Activated T-helper 17 cell treated with anti-CD3 and anti-CD28 coated beads, Interleukin-2, amount 50 U/mL, for 72 hours (primary cell): ENCODE measurements around the gene RNASE8. TPM values are rescaled to one million over a fixed set of nuclear protein-coding genes. Genes with fewer than 3 reads are reported as not detected.
"Not testable (repeated sequence)": the region's sequence is repeated elsewhere in the genome, so short reads cannot be mapped to it uniquely, and the experiment has no call there.

Experiments used
- ATAC-seq: fragments of 150-1000 bp; cut with Tn5 transposase; replicated peaks from 2 replicates; pipeline ENCODE4 v1.10.0; 2021; ENCODE audit warnings: mild to moderate bottlenecking, moderate library complexity
- H3K27ac Mint-ChIP-seq: one replicate; pipeline ENCODE4 v1.8.0; 2022; ENCODE audit warnings: mixed read lengths
- H3K27me3 Mint-ChIP-seq: one replicate; pipeline ENCODE4 v1.8.0; 2022; ENCODE audit warnings: mixed read lengths
- H3K36me3 Mint-ChIP-seq: one replicate; pipeline ENCODE4 v1.8.0; 2022; ENCODE audit warnings: low read depth, mild to moderate bottlenecking, mixed read lengths
- H3K4me1 Mint-ChIP-seq: one replicate; pipeline ENCODE4 v1.8.0; 2022; ENCODE audit warnings: mixed read lengths
- H3K4me3 Mint-ChIP-seq: one replicate; pipeline ENCODE4 v1.8.0; 2022; ENCODE audit warnings: mild to moderate bottlenecking, mixed read lengths
- H3K9me3 Mint-ChIP-seq: one replicate; pipeline ENCODE4 v1.8.0; 2022; ENCODE audit warnings: mixed read lengths
- total RNA-seq, 2 donors: library from RNA; stranded (reverse); gene quantifications; one replicate each; pipeline ENCODE4 v1.2.3, GENCODE V29; 2022

Gene RNASE8
- total RNA-seq, 2 donors from 2014 or later, result not detected

DNA sequence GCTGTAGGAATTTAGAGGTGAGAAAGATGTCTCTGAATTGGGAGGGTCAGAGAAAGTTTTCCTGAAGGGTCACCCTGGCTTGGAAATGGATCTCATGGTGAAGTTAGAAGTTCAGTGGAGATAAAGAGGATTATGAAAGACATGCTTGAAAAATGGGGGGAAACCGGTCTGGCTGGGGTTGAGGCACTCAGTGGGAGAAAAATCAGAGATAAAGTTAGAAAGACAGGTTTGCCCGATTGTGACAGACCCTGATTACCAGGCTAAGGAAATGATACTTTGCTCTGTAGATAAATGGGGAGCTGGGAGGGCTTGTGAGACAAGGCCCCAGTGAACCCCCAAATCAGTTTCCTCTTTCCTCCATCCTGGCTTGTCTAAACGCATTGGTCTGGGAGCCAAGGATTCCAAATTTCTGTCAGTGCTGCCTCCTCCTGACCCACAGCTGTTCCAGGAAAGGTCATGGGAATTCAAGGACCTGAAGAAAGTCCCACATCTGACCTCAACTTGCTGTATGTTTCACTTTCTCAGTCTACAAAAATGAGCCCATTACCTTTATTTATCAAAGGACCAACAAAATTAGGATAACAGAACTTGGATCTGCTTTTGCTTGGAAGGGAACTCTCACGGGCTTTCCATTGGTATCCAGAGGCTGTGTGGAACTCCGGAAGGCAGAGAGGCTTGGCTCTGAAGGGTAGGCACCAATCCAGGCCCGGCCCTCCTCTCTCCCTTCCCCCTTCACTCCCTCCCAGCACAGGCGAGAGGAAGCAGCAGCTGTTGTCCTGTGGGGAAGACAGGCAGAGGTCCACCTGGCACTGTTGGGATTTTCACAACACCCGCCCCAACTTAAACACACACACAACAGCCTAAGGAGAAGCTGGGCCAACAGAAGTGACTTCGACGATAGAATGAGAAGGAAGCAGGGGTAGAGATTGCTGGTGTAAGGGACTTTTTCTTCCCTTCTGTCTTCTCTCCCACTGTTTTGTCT is 18.9 kb upstream of the RNASE8 start:
- H3K9me3 Mint-ChIP-seq, result no peaks in the 10 kb centered on the region
- no peak for ATAC-seq
- peak overlapping the region; percentile 41 for H3K27ac Mint-ChIP-seq
- H3K4me3 Mint-ChIP-seq, result no peak overlapping the region
- no peaks in the 10 kb centered on the region for H3K27me3 Mint-ChIP-seq
- no peaks in the 10 kb centered on the region for H3K4me1 Mint-ChIP-seq
- no peaks in the 10 kb centered on the region for H3K36me3 Mint-ChIP-seq

DNA sequence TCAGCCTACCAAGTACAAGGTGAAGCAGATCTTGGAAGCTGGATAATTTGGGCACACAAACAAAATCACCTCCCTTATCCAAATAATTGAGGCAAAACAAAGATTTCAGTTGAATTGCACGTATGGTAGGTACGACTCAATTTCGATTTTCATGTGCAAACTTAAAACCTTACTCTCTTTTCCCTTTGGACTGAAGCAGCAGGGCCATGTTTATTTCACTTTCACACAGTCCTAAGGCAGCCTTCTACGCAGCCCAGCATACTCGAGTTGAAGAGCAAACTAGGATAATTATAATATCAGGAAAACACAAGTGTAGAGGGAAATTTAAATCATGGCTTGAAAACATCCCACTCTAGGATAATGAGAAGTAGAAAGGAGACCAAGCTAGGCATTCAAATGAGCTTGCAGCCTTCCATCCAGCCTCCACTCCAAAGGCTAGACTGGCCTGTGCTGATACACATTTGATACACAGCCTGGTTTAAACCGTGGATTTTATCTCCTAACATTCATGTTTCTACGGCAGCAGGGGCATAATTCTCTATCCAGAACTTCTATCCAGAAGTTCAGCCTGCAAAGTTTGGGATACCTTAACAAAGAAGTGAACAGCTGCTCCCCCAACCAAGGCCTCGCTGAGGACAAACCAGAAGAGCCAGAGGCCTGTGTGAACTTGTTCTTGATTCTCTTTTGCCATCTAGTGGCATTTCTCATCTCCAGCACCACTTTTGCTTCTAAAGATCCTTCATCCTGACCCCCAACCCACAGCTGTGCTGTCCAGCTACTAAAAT is 17.8 kb upstream of the RNASE8 start:
- Mint-ChIP-seq H3K9me3 (no peaks in the 10 kb centered on the region), H3K27ac (peak overlapping the region; percentile 41)
- peak; percentile 43 for ATAC-seq

DNA sequence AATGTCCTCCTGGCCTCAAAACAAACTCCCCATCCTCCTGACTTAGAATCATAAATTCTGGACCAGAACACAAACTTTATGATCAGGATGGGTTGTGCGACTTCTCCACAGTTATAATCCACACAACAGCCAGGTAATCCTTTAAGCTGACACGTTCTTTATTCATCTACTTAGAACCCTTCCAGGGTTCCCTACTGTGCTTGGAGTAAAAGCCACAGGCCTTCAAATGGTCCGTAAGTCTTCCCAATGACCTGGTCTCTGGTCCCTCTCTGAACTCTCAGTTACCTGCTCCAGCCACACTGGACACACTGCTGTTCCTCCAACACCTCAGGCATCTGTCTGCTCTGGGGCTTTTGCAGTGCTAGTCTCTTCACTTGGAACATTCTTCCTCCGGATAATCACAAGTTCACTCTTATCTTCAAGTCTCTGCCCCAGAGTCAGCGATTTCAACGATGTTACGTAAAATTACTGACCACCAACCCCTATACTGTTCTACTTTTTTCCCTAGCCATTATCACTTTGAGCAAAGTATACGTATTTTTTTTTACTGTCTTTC is 17.2 kb upstream of the RNASE8 start:
- no peaks in the 10 kb centered on the region for H3K27me3 Mint-ChIP-seq
- H3K4me3 Mint-ChIP-seq, result no peak overlapping the region
- no peaks in the 10 kb centered on the region for H3K36me3 Mint-ChIP-seq
- no peak for ATAC-seq
- H3K9me3 Mint-ChIP-seq, result no peaks in the 10 kb centered on the region
- H3K4me1 Mint-ChIP-seq, result peaks cover 12% of the 10 kb centered on the region
- H3K27ac Mint-ChIP-seq, result peak overlapping the region; percentile 15

More for the DNA sequence above, 17.8 kb upstream of the RNASE8 start:
- H3K4me3 Mint-ChIP-seq, result no peak overlapping the region
- no peaks in the 10 kb centered on the region for H3K27me3 Mint-ChIP-seq
- H3K4me1 Mint-ChIP-seq, result peaks cover 6% of the 10 kb centered on the region
- no peaks in the 10 kb centered on the region for H3K36me3 Mint-ChIP-seq

DNA sequence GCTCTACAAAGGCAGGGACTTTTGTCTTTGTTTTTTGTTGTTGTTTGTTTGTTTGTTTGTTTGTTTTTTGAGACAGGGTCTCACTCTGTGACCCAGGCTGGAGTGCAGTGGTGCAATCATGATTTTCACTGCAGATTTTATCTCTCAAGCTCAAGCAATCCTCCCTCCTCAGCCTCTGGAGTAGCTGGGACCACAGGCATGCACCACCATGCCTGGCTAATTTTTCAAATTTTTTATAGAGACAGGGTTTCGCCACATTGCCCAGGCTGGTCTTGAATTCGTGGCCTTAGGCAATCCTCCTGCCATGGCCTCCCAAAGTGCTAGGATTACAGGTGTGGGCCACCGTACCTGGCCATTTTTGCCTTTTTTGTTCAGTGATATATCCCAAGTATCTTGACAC is 16.7 kb upstream of the RNASE8 start:
- H3K27me3 Mint-ChIP-seq, ATAC-seq, H3K4me3 Mint-ChIP-seq, H3K9me3 Mint-ChIP-seq, H3K36me3 Mint-ChIP-seq: not testable (repeated sequence)
- H3K27ac Mint-ChIP-seq, result peak overlapping the region; percentile 15
- peaks cover 12% of the 10 kb centered on the region for H3K4me1 Mint-ChIP-seq

DNA sequence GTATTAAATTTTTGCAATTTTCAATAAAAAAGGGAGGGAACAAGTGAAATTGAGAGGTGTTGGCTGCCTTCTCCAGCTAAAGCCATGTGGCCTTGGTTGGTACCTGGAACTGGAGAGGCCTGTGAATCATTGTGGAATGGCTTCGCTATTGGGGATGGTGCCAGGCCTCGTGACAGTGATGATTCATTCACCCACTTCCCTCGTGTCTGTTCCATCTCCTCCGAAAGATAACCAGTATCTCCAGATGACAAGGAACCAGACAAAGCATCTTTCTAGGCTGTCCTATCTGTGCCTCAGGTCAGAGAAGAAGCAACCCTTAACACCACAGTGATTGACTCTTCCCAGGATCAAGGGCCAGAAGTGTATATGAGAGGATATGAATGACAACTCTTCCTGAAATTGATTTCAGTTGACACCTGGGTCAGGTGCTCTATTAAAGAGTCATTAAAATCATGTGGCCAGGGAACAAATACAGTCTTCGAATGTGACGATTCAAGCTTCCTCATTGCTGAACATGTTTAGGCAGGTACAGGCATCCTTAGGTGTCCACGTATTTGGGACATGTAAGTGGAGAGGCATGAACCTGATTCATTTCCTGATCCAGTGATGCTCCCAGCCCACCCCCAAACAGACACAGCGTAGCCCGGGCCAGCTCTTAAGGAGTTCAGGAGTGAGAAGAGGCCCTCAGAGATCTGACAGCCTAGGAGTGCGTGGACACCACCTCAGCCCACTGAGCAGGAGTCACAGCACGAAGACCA is 15.8 kb upstream of the RNASE8 start, which contains the start of gene RNASE7:
Gene RNASE7 (plus strand): TSS at position 687 of the 758 bp plus-strand sequence. CDS start 631 bp downstream, outside the sequence.
- H3K4me1 Mint-ChIP-seq, result peaks cover 12% of the 10 kb centered on the region
- H3K27me3 Mint-ChIP-seq, result no peaks in the 10 kb centered on the region
- H3K27ac Mint-ChIP-seq, result no peak within 1 kb of the TSS
- H3K9me3 Mint-ChIP-seq, result no peaks in the 10 kb centered on the region
- no peaks in the 10 kb centered on the region for H3K36me3 Mint-ChIP-seq
- H3K4me3 Mint-ChIP-seq, result no peak within 1 kb of the TSS
- ATAC-seq, result peak; percentile 49

DNA sequence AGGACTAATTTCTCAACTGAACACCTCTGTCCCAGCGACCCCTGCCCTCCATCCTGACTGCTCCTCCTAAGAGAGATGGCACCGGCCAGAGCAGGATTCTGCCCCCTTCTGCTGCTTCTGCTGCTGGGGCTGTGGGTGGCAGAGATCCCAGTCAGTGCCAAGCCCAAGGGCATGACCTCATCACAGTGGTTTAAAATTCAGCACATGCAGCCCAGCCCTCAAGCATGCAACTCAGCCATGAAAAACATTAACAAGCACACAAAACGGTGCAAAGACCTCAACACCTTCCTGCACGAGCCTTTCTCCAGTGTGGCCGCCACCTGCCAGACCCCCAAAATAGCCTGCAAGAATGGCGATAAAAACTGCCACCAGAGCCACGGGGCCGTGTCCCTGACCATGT is 14.7 kb upstream of the RNASE8 start:
- ATAC-seq, result no peak
- Mint-ChIP-seq H3K4me3 (no peak overlapping the region), H3K27ac (no peak overlapping the region), H3K36me3 (no peaks in the 10 kb centered on the region), H3K9me3 (no peaks in the 10 kb centered on the region), H3K27me3 (no peaks in the 10 kb centered on the region), H3K4me1 (peaks cover 12% of the 10 kb centered on the region)

DNA sequence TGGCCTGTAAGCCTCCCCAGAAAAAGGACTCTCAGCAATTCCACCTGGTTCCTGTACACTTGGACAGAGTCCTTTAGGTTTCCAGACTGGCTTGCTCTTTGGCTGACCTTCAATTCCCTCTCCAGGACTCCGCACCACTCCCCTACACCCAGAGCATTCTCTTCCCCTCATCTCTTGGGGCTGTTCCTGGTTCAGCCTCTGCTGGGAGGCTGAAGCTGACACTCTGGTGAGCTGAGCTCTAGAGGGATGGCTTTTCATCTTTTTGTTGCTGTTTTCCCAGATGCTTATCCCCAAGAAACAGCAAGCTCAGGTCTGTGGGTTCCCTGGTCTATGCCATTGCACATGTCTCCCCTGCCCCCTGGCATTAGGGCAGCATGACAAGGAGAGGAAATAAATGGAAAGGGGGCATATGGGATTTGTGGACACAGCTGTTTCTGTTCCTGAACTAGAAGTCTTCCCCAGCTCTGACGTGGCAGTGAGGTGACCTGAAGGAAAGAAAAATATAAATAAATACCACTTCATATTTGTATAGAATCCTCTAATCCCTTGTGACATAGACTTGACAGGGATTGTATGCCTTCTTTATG is 14.1 kb upstream of the RNASE8 start:
- H3K4me3 Mint-ChIP-seq, result no peak overlapping the region
- no peak overlapping the region for H3K27ac Mint-ChIP-seq
- H3K9me3 Mint-ChIP-seq, result no peaks in the 10 kb centered on the region
- no peak for ATAC-seq
- no peaks in the 10 kb centered on the region for H3K27me3 Mint-ChIP-seq
- no peaks in the 10 kb centered on the region for H3K36me3 Mint-ChIP-seq
- H3K4me1 Mint-ChIP-seq, result peaks cover 12% of the 10 kb centered on the region

DNA sequence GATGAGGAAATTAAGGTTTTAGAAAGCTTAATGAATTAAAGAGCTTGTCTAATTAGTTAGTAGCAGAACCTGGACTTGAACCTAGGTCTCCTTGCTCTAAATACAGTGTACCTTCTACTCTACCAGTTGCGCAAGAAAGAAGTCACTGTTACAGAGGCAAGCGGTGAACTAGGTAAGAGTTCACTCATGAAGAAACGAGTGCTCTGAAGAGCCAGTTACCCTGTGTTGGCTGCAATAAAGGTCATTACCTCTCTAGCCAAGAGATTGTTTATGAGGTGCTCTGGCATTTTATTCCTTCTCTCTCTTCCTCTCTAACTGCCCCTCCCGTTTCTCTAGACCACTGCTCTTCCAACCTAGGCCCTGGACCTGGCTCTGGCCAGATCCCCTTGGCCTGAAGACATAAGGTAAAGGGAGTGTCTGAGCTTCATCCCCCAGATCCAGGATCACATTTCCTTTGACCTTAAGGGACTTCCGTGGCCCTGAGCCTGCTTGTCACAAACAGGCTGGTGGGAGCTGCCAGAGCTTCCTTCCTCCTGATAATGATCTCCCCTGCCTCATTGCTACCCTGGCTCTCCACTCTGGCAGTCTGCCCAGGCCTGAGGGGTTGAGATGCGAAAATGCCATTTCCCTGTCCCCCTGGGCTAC is 13.5 kb upstream of the RNASE8 start:
- H3K27me3 Mint-ChIP-seq, result no peaks in the 10 kb centered on the region
- H3K27ac Mint-ChIP-seq, result peak overlapping the region; percentile 51
- H3K4me3 Mint-ChIP-seq, result no peak overlapping the region
- H3K36me3 Mint-ChIP-seq, result no peaks in the 10 kb centered on the region
- no peak for ATAC-seq
- H3K4me1 Mint-ChIP-seq, result peaks cover 12% of the 10 kb centered on the region
- H3K9me3 Mint-ChIP-seq, result no peaks in the 10 kb centered on the region

DNA sequence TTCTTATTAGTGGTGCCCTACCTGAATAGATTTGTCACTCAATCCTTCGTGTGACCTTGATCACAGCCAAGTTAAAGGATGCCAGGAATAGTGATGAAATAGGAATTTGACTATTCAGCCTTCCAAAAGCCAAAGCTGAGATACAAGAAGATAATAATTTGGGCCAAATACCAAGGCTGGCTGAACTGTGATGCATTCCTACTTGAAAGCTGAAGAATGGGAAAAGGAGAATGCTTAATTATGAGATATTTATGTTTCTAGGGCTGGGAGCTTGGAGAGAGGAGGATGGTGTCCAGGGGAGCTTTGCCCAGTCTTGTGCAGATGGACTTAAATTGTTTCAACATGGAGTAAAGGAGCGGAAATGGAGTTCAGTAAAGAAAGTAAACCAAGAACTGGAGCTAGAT is 10.2 kb upstream of the RNASE8 start:
- no peak overlapping the region for H3K27ac Mint-ChIP-seq
- ATAC-seq, result no peak
- no peak overlapping the region for H3K4me3 Mint-ChIP-seq
- H3K36me3 Mint-ChIP-seq, result no peaks in the 10 kb centered on the region
- H3K4me1 Mint-ChIP-seq, result peaks cover 12% of the 10 kb centered on the region
- peaks cover 3% of the 10 kb centered on the region for H3K27me3 Mint-ChIP-seq
- H3K9me3 Mint-ChIP-seq, result no peaks in the 10 kb centered on the region

DNA sequence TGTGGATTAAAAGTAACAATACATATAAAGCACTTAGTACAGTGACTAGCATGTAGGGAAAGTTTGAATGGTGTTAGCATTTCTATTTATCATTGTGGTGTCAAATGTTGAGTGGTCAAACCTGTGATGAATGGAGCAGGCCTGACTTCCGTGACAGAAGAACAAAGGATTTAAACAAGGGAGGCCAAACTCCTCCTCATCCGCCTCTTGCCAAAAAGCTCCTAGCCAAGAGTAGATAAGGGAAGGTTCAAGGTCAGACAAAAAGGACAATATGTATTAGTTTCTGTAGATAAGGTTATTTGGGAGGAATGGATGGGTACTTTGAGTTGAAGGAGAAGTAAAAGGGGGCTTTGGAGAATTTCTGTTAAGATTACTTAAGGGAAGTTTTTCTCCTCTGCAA is 9.0 kb upstream of the RNASE8 start:
- peaks cover 12% of the 10 kb centered on the region for H3K4me1 Mint-ChIP-seq
- no peaks in the 10 kb centered on the region for H3K36me3 Mint-ChIP-seq
- H3K27me3 Mint-ChIP-seq, result peaks cover 5% of the 10 kb centered on the region
- no peak overlapping the region for H3K27ac Mint-ChIP-seq
- no peak for ATAC-seq
- no peaks in the 10 kb centered on the region for H3K9me3 Mint-ChIP-seq
- no peak overlapping the region for H3K4me3 Mint-ChIP-seq

DNA sequence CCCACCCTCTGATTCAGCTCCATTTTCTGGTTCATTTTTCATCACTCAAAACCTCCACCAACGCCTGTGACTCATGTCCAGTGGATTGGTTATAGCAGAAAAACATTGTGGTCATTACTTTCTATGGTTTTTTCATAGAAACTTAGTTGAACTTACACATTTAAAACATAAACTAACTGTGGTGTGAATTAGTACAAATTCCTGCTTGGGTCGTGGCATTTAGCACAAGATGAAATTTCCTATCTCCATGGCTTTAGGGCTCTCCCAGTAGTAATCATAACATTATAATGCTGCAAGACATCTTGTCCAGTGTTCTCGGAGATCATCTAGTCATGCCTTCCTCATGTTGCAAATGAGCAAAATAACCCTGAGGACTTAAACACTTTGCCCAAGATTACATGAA is 8.3 kb upstream of the RNASE8 start:
- H3K9me3 Mint-ChIP-seq, result no peaks in the 10 kb centered on the region
- peaks cover 5% of the 10 kb centered on the region for H3K27me3 Mint-ChIP-seq
- no peaks in the 10 kb centered on the region for H3K36me3 Mint-ChIP-seq
- peak; percentile 72 for ATAC-seq
- H3K4me1 Mint-ChIP-seq, result peaks cover 10% of the 10 kb centered on the region
- H3K4me3 Mint-ChIP-seq, result no peak overlapping the region
- no peak overlapping the region for H3K27ac Mint-ChIP-seq

DNA sequence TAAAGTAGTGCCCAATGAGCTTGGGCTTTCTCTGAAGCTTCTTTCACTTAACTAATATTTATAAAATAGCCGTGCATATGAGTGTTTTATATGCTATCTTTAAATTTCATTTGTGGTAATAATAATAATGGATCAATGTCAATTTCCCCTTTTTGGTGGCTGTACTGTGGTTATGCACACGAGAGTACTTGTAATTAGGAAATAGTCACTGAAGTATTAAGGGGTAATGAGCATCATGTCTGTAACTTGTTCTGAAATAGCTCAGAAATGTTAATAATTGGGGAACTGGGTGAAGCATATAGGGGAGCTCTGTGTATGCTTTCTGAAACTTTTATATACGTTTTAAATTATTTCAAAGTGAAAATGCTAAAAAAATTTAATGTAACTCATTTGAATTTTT is 7.0 kb upstream of the RNASE8 start:
- Mint-ChIP-seq H3K36me3 (no peaks in the 10 kb centered on the region), H3K4me1 (no peaks in the 10 kb centered on the region)

More for the DNA sequence above, 7.0 kb upstream of the RNASE8 start:
- no peak overlapping the region for H3K27ac Mint-ChIP-seq
- peaks cover 5% of the 10 kb centered on the region for H3K27me3 Mint-ChIP-seq
- no peak overlapping the region for H3K4me3 Mint-ChIP-seq
- ATAC-seq, result no peak
- no peaks in the 10 kb centered on the region for H3K9me3 Mint-ChIP-seq
